A549 (cell line): ENCODE results near the gene FDXACB1. TPM values are rescaled to one million over a fixed set of nuclear protein-coding genes. Genes with fewer than 3 reads are reported as not detected.

Source experiments
- ATAC-seq, 2 experiments: fragments of 200-7000 bp in 1 of 2; fragments of >200 bp in 1 of 2; cut with Nextera tagmentation in 1 of 2; cut with Tn5 transposase in 1 of 2; 3 replicates each; pipeline versions ENCODE4 v1.8.0 to v1.9.1; 2018 to 2020; ENCODE audit warnings: mild to moderate bottlenecking in 1 of 2, moderate library complexity in 1 of 2
- CTCF ChIA-PET: fragments of 300-600 bp; sonication (Branson Sonifier 250); formaldehyde crosslinking; extraction: SDS; loops from one replicate; lab custom pipeline; 2021; ENCODE audit warnings: antibody characterized with exemption, inconsistent platforms; lab: Yijun Ruan, JAX
- POLR2A ChIA-PET: fragments of 350-600 bp; formaldehyde crosslinking; extraction: SDS; loops from one replicate; lab custom pipeline; 2021; ENCODE audit warnings: antibody characterized with exemption, inconsistent platforms; lab: Yijun Ruan, JAX
- DNase-seq, 2 experiments: peaks; one replicate each; pipeline versions ENCODE4 v3.0.0 to v3.0.0-alpha.2; 2011 to 2016; ENCODE audit warnings: low read depth in 1 of 2, low spot score in 1 of 2
- FAIRE-seq: peaks from 2 replicates; lab custom pipeline; 2011; peaks lifted over from hg19 to GRCh38; lab: Jason Lieb, UNC
- H3K27ac ChIP-seq, 2 experiments: fragments of >200 bp; sonication (Bioruptor Twin); formaldehyde crosslinking; 3 replicates each; pipeline ENCODE4 v1.5.1; 2016 to 2017
- H3K4me1 ChIP-seq: fragments of >200 bp; sonication (Bioruptor Twin); formaldehyde crosslinking; 3 replicates; pipeline ENCODE4 v1.6.1; 2016
- H3K4me2 ChIP-seq: fragments of >200 bp; sonication (Bioruptor Twin); formaldehyde crosslinking; 3 replicates; pipeline ENCODE4 v1.6.1; 2016
- H3K4me3 ChIP-seq: fragments of >200 bp; sonication (Bioruptor Twin); formaldehyde crosslinking; 3 replicates; pipeline ENCODE4 v1.5.1; 2016
- H3K9me3 ChIP-seq: fragments of >200 bp; sonication (Bioruptor Twin); formaldehyde crosslinking; 3 replicates; pipeline ENCODE4 v1.6.1; 2016
- BCL3 ChIP-seq: fragments of >200 bp; sonication (Bioruptor Twin); formaldehyde crosslinking; IDR thresholded peaks from 3 replicates; pipeline ENCODE4 v1.6.1; 2016
- CEBPB ChIP-seq, 2 experiments: fragments of >200 bp in 1 of 2; sonication (Bioruptor Twin) in 1 of 2; formaldehyde crosslinking in 1 of 2; IDR thresholded peaks; 2 replicates each; pipeline ENCODE4 v1.6.1; 2012 to 2016
- CHD2 ChIP-seq: fragments of 150-350 bp; IDR thresholded peaks from 2 replicates; pipeline ENCODE4 v1.6.1; 2014; ENCODE audit warnings: low read length; ENCODE audit not compliant: partially characterized antibody
- CTCF ChIP-seq: fragments of >200 bp; sonication (Bioruptor Twin); formaldehyde crosslinking; IDR thresholded peaks from 3 replicates; pipeline ENCODE4 v1.5.1; 2016
- EHF ChIP-seq: fragments of 250-450 bp; sonication (Bioruptor Pico); IDR thresholded peaks from 2 replicates; pipeline ENCODE4 v1.5.0; 2020; ENCODE audit warnings: mild to moderate bottlenecking
- FOSL2 ChIP-seq, 2 experiments: fragments of 450-650 bp in 1 of 2; fragments of >200 bp in 1 of 2; sonication (Bioruptor Twin) in 1 of 2; formaldehyde crosslinking; IDR thresholded peaks; 2 replicates each; pipeline versions ENCODE4 v1.5.0 to v1.6.1; 2016 to 2020; ENCODE audit warnings: mild to moderate bottlenecking in 1 of 2, moderate library complexity in 1 of 2
- HDAC2 ChIP-seq: fragments of 200-600 bp; sonication (generic); IDR thresholded peaks from 2 replicates; pipeline ENCODE4 v1.6.1; 2016
- HMGXB4 ChIP-seq: fragments of 250-450 bp; sonication (Bioruptor Pico); IDR thresholded peaks from 2 replicates; pipeline ENCODE4 v1.5.0; 2021; ENCODE audit warnings: mild to moderate bottlenecking, moderate library complexity, borderline replicate concordance
- HOXA7 ChIP-seq: fragments of 250-450 bp; sonication (Bioruptor Pico); IDR thresholded peaks from 2 replicates; pipeline ENCODE4 v1.5.0; 2020; ENCODE audit warnings: mild to moderate bottlenecking, moderate library complexity
- HOXB13 ChIP-seq: fragments of 250-450 bp; sonication (Bioruptor Pico); IDR thresholded peaks from 2 replicates; pipeline ENCODE4 v1.5.0; 2020; ENCODE audit warnings: low read depth, mild to moderate bottlenecking, moderate library complexity
- JUN ChIP-seq, 2 experiments: fragments of >200 bp; sonication (Bioruptor Twin); formaldehyde crosslinking; IDR thresholded peaks; 2 replicates in 1 of 2; 3 replicates in 1 of 2; pipeline ENCODE4 v1.6.1; 2016 to 2017
- KDM1A ChIP-seq: fragments of 200-600 bp; sonication (generic); IDR thresholded peaks from 2 replicates; pipeline ENCODE4 v1.6.1; 2016; ENCODE audit warnings: low read depth, mild to moderate bottlenecking
- KDM5A ChIP-seq: fragments of 200-600 bp; sonication (generic); IDR thresholded peaks from 2 replicates; pipeline ENCODE4 v1.6.1; 2016; ENCODE audit warnings: antibody characterized with exemption, mild to moderate bottlenecking
- MAX ChIP-seq: IDR thresholded peaks from 2 replicates; pipeline ENCODE4 v1.6.1; 2012
- MYC ChIP-seq: IDR thresholded peaks from 2 replicates; pipeline ENCODE4 v1.6.1; 2012; ENCODE audit warnings: mild to moderate bottlenecking, inconsistent platforms, low read length, improper control_type of control experiment, borderline replicate concordance
- PHF8 ChIP-seq: fragments of 200-600 bp; sonication (generic); IDR thresholded peaks from 2 replicates; pipeline ENCODE4 v1.6.1; 2016; ENCODE audit warnings: low read depth, mild to moderate bottlenecking, antibody characterized with exemption, moderate library complexity, borderline replicate concordance
- POLR2A ChIP-seq: IDR thresholded peaks from 2 replicates; pipeline ENCODE4 v1.6.1; 2012; ENCODE audit warnings: mild to moderate bottlenecking, low read length
- RAD21 ChIP-seq, 2 experiments: fragments of >200 bp in 1 of 2; sonication (Bioruptor Twin) in 1 of 2; formaldehyde crosslinking in 1 of 2; IDR thresholded peaks in 1 of 2; conservative IDR thresholded peaks in 1 of 2; 2 replicates in 1 of 2; 3 replicates in 1 of 2; pipeline ENCODE4 v1.6.1; 2012 to 2018; ENCODE audit warnings: inconsistent platforms in 1 of 2
- RNF2 ChIP-seq: fragments of 200-600 bp; sonication (generic); IDR thresholded peaks from 2 replicates; pipeline ENCODE4 v1.6.1; 2016; ENCODE audit warnings: low read depth, mild to moderate bottlenecking, antibody characterized with exemption, moderate library complexity, borderline replicate concordance
- SMC3 ChIP-seq: fragments of >200 bp; sonication (Bioruptor Twin); formaldehyde crosslinking; IDR thresholded peaks from 3 replicates; pipeline ENCODE4 v1.6.1; 2018; ENCODE audit warnings: inconsistent platforms
- WGBS: methylation state at CpG from one replicate; pipeline ENCODE4 v1.1.6; 2017; ENCODE audit errors: missing lambda C conversion rate; 5-methylcytosine and 5-hydroxymethylcytosine counted together
- polyA minus RNA-seq: library from RNA; depleted of rRNA, polyadenylated mRNA; stranded (reverse); fragments of >200 nt; gene quantifications from 2 replicates; pipeline ENCODE4 v1.2.3, GENCODE V29; 2011; rRNA and poly(A)+ RNA removed
- polyA plus RNA-seq, 4 experiments: library from polyadenylated mRNA; depleted of rRNA in 3 of 4; stranded (reverse); fragments of >200 nt; fragmentation: RNase III in 1 of 4; extraction: RNeasy Plus Mini Kit Qiagen cat#74134 plus additional on column Dnase treatment in 1 of 4; gene quantifications; 2 replicates in 3 of 4; 3 replicates in 1 of 4; pipeline ENCODE4 v1.2.3, GENCODE V29; 2011 to 2017
- TF ChIP-seq, protein P1 (sequence below): IDR thresholded peaks from 2 replicates; pipeline ENCODE4 v1.6.1; 2012; ENCODE audit warnings: low read depth, borderline replicate concordance

The FDXACB1 gene
- polyA plus RNA-seq (2011; rRNA removed) (2.4 and 3.0 TPM in 2 replicates), polyA plus RNA-seq (2017; fragmentation: RNase III; extraction: RNeasy Plus Mini Kit Qiagen cat#74134 plus additional on column Dnase treatment) (1.9 to 2.1 TPM (median 2.1 TPM) in 3 replicates), polyA minus RNA-seq (1.6 and 1.8 TPM in 2 replicates)
- polyA plus RNA-seq (2012; cell fraction: cytosol; rRNA removed), result 1.4 TPM in 2 replicates
- polyA plus RNA-seq (2012; cell fraction: nucleus; rRNA removed), result 1.00 and 1.5 TPM in 2 replicates

DNA sequence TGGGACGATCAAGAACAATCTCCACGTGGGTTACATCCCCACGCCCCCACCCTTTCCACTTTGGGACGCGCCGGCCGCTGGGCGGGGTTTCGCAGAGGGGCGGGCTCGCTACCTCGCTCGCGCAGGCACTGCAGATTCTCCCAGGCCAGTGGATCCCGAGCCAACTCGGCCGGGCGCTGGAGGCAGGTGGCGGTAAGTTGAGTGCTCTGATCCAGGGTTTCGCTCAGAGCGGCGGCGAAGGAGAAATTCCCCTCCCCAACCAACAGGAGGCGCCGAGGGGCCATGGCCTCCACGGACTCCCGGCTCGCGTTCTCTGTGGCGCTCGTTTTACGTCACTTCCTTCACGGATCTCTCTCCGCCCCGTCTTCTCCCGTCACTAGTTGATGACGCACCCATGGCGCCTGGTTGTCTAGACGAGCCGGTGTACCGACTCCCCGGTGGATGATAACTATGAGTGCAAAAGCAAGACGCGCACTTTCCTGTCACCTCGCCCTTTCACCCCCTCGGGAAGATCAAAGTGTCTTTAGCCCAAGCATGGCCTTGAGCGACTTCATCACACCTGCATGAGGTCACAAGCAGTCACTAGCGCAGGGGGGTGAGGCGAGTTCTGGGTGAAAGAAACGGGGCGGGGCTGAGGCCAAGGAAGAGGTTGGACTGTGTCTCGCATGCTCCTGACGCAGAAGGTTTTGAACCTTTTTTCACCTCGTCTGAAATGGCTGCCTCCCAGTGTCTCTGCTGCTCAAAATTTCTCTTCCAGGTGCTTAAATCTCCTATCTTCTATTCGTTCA, at the start of gene FDXACB1, which contains the start of gene CFAP68:
FDXACB1 (minus strand) TSS at position 317 of the 788 bp plus-strand sequence; CDS start at position 284, 33 bp downstream.
CFAP68 (plus strand) TSS at position 693 of the 788 bp plus-strand sequence; CDS start at position 713, 20 bp downstream.
- ChIA-PET POLR2A (interaction anchor here (1.1 to 1.7 kb wide), 2 partner anchors 48 kb away, joined by 5 to 7 read pairs; no protein-coding TSS in a partner anchor), CTCF (interaction anchor here (0.9 to 1.5 kb wide), 6 partner anchors 35 to 106 kb away, joined by 3 to 12 read pairs (median 4); no protein-coding TSS in a partner anchor)
- TF ChIP-seq RAD21 (conservative IDR thresholded peaks at IDR 0.05 in 1 of 2, IDR thresholded peaks at IDR 0.05 in 1 of 2), result peak; percentile 69 to 81
- peak; percentile 79 for TF ChIP-seq MAX
- peak; percentile 56 for TF ChIP-seq CTCF
- TF ChIP-seq HMGXB4 (CRISPR knock-in tag), result no peak
- peak; percentile 63; the same call in 1 of the 3 replicates for TF ChIP-seq BCL3
- peak; percentile 41; the same call in 1 of the 2 replicates for TF ChIP-seq MYC
- TF ChIP-seq CEBPB (IDR thresholded peaks at IDR 0.05), result no peak
- peak; percentile 62; the same call in 1 of the 2 replicates for TF ChIP-seq PHF8
- TF ChIP-seq POLR2A, result peak; percentile 18; the same call in 1 of the 2 replicates
- no peak for TF ChIP-seq KDM1A
- no peak for TF ChIP-seq FOSL2 (IDR thresholded peaks at IDR 0.05)
- peak; percentile 72 for TF ChIP-seq FOSL2 (CRISPR knock-in tag; IDR thresholded peaks at IDR 0.05)
- TF ChIP-seq KDM5A, result peak; percentile 63; the same call in 1 of the 2 replicates
- TF ChIP-seq SMC3, result peak; percentile 65
- peak in 1 of 2 experiments; percentile 76; a peak in 4 of 5 replicates for TF ChIP-seq JUN (IDR thresholded peaks at IDR 0.05)
- no peaks in the 10 kb centered on the region for H3K9me3 ChIP-seq
- FAIRE-seq (no peak), DNase-seq (peak; percentile 83 to 98), ATAC-seq (peak; percentile 96 to 97)
- 2% methylated on average over 46 of the region's 55 CpGs for WGBS
- peaks cover 9% of the 10 kb centered on the region; the same call in 1 of the 3 replicates for H3K4me1 ChIP-seq
- H3K4me3 ChIP-seq, result peak within 1 kb of the TSS; percentile 78
- peak within 1 kb of the TSS; percentile 92 for H3K4me2 ChIP-seq
- peak within 1 kb of the TSS; percentile 80 to 99 for H3K27ac ChIP-seq

- Histone ChIP-seq H3K4me3 (peak overlapping the region; percentile 38), H3K9me3 (no peaks in the 10 kb centered on the region), H3K27ac (peak overlapping the region; percentile 73 to 92), H3K4me2 (peak overlapping the region; percentile 63), H3K4me1 (peaks cover 44% of the 10 kb centered on the region)
- 7% methylated on average over 11 of the region's 47 CpGs for WGBS
- CTCF ChIA-PET, result interaction anchor here (0.5 to 12.2 kb wide), 6 partner anchors 9 to 68 kb away, joined by 3 to 172 read pairs (median 4); no protein-coding TSS in a partner anchor
- TF ChIP-seq MAX, result peak; percentile 56; the same call in 1 of the 2 replicates
- no peak for TF ChIP-seq HOXA7 (CRISPR knock-in tag)
- no peak for TF ChIP-seq CHD2
- no peak for TF ChIP-seq HDAC2
- TF ChIP-seq RNF2, result no peak
- TF ChIP-seq BCL3, result peak; percentile 44; the same call in 1 of the 3 replicates
- TF ChIP-seq POLR2A, result peak; percentile 63
- TF ChIP-seq, protein P1, sequence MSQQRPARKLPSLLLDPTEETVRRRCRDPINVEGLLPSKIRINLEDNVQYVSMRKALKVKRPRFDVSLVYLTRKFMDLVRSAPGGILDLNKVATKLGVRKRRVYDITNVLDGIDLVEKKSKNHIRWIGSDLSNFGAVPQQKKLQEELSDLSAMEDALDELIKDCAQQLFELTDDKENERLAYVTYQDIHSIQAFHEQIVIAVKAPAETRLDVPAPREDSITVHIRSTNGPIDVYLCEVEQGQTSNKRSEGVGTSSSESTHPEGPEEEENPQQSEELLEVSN, result peak; percentile 15; the same call in 1 of the 2 replicates
- no peak for TF ChIP-seq KDM1A
- TF ChIP-seq EHF (CRISPR knock-in tag), result peak; percentile 60; the same call in 1 of the 2 replicates
- TF ChIP-seq HOXB13 (CRISPR knock-in tag), result 0 out of 2 replicates have a peak, but pooled peaks have one; percentile 34
- POLR2A ChIA-PET, result interaction anchor here (0.5 to 1.7 kb wide), 19 partner anchors 9 to 160 kb away, joined by 3 to 17 read pairs (median 4); partner anchors contain the start of genes ALG9, CFAP68, CRYAB and DIXDC1
- ATAC-seq (peak; percentile 91 to 93), FAIRE-seq (no peak), DNase-seq (peak; percentile 85 to 93)
These were observed 47.8 kb upstream of the FDXACB1 start for GRCh38 chr11:111926505-111927391.
